Peyer's patch (tissue), 4 donors: ENCODE measurements around the gene ZNF492.

Experiments used
- CTCF ChIP-seq, 6 experiments: fragments of 450-650 bp in 4 of 6; fragments of 200-600 bp in 2 of 6; sonication (generic) in 1 of 6; IDR thresholded peaks; one replicate each; pipeline ENCODE4 v1.5.1; 2017 to 2019; ENCODE audit warnings: antibody characterized with exemption in 6 of 6, mild to moderate bottlenecking in 3 of 6, moderate library complexity in 1 of 6
- POLR2A ChIP-seq, 2 donors: fragments of 450-650 bp; IDR thresholded peaks; one replicate each; pipeline ENCODE4 v1.5.1; 2017; ENCODE audit warnings: antibody characterized with exemption in 2 of 2, mild to moderate bottlenecking in 2 of 2, moderate library complexity in 2 of 2

GRCh38 chr19:22619932-22620331, 14.2 kb upstream of the ZNF492 start:
- TF ChIP-seq CTCF (IDR thresholded peaks at IDR 0.05) (no peak), POLR2A (IDR thresholded peaks at IDR 0.05) (no peak)
